HFF-Myc (cell line): ENCODE measurements around the gene OR2D3.

Experiments
- DNase-seq: peaks from one replicate; pipeline ENCODE4 v3.0.0-alpha.2; 2011; ENCODE audit warnings: low read depth; ENCODE audit errors: extremely low read depth
- H3K4me3 ChIP-seq: replicated peaks from 2 replicates; pipeline ENCODE4 v1.5.1; 2011; ENCODE audit warnings: low read depth, mild to moderate bottlenecking, control low read depth, low read length
- CTCF ChIP-seq: IDR thresholded peaks from 2 replicates; pipeline ENCODE4 v1.5.1; 2012; ENCODE audit warnings: mild to moderate bottlenecking, low read depth, low read length, control low read depth; ENCODE audit errors: missing control alignments

The OR2D3 gene

GRCh38 chr11:6926208-6927029 lies 5.6 kb downstream of the OR2D3 start, which contains the start of gene ZNF215:
Gene ZNF215 (plus strand): TSS chr11:6926426. CDS start chr11:6932273, 5,847 bp downstream.
- TF ChIP-seq CTCF = no peak
- peak within 1 kb of the TSS; percentile 73 for H3K4me3 ChIP-seq
- peak; percentile 83 for DNase-seq

- no peak for DNase-seq
Observed at GRCh38 chr11:6927030-6927617, 6.3 kb downstream of the OR2D3 start.

GRCh38 chr11:6928916-6929315 lies 8.1 kb downstream of the OR2D3 start:
- DNase-seq = no peak
- no peak for TF ChIP-seq CTCF
- H3K4me3 ChIP-seq = no peak overlapping the region

More at GRCh38 chr11:6927030-6927617, 6.3 kb downstream of the OR2D3 start:
- TF ChIP-seq CTCF = no peak
- H3K4me3 ChIP-seq = peak overlapping the region; percentile 73

- TF ChIP-seq CTCF = no peak
- H3K4me3 ChIP-seq = no peak overlapping the region
- DNase-seq = no peak
Observed at GRCh38 chr11:6931146-6931713, 10.4 kb downstream of the OR2D3 start.

GRCh38 chr11:6932145-6932544 lies 11.3 kb downstream of the OR2D3 start:
- H3K4me3 ChIP-seq = no peak overlapping the region
- DNase-seq = no peak
- no peak for TF ChIP-seq CTCF

GRCh38 chr11:6941970-6942369 lies 21.2 kb downstream of the OR2D3 start:
- DNase-seq = no peak
- TF ChIP-seq CTCF = no peak
- no peak overlapping the region for H3K4me3 ChIP-seq
